T-helper 9 cell (primary cell): ENCODE data around the gene KCNJ1.

Experiments
- DNase-seq: peaks from one replicate; pipeline ENCODE4 v3.0.0-alpha.2; 2020

KCNJ1 gene

GRCh38 chr11:128901653-128902514, 34.8 kb upstream of the KCNJ1 start:
- DNase-seq, result no peak

GRCh38 chr11:128900468-128900867, 33.4 kb upstream of the KCNJ1 start:
- no peak for DNase-seq

GRCh38 chr11:128898580-128899344, 31.7 kb upstream of the KCNJ1 start:
- DNase-seq, result no peak

GRCh38 chr11:128897826-128898225, 30.7 kb upstream of the KCNJ1 start:
- no peak for DNase-seq

- DNase-seq, result no peak
Observed at GRCh38 chr11:128896356-128896755, 29.3 kb upstream of the KCNJ1 start.

GRCh38 chr11:128895526-128895925, 28.4 kb upstream of the KCNJ1 start:
- no peak for DNase-seq

GRCh38 chr11:128894685-128895084, 27.6 kb upstream of the KCNJ1 start:
- no peak for DNase-seq

- no peak for DNase-seq
Observed at GRCh38 chr11:128894286-128894681, 27.2 kb upstream of the KCNJ1 start.

GRCh38 chr11:128893578-128894285, 26.6 kb upstream of the KCNJ1 start:
- no peak for DNase-seq

- no peak for DNase-seq
Observed at GRCh38 chr11:128892866-128893565, 25.9 kb upstream of the KCNJ1 start.

- DNase-seq, result no peak
Observed at GRCh38 chr11:128891913-128892398, 24.9 kb upstream of the KCNJ1 start.

GRCh38 chr11:128890543-128891368, 23.7 kb upstream of the KCNJ1 start, which contains the start of gene KCNJ5:
KCNJ5 (plus strand) TSS chr11:128891356; CDS start chr11:128911274, 19,918 bp downstream.
- no peak for DNase-seq

GRCh38 chr11:128890216-128890542, 23.1 kb upstream of the KCNJ1 start:
- no peak for DNase-seq

GRCh38 chr11:128889657-128890213, 22.6 kb upstream of the KCNJ1 start:
- DNase-seq, result no peak

GRCh38 chr11:128888034-128888985, 21.2 kb upstream of the KCNJ1 start:
- no peak for DNase-seq

GRCh38 chr11:128886406-128887124, 19.5 kb upstream of the KCNJ1 start:
- DNase-seq, result no peak

- DNase-seq, result peak; percentile 29
Observed at GRCh38 chr11:128884703-128885338, 17.7 kb upstream of the KCNJ1 start.

GRCh38 chr11:128884054-128884453, 17.0 kb upstream of the KCNJ1 start:
- no peak for DNase-seq

- no peak for DNase-seq
Observed at GRCh38 chr11:128882451-128882850, 15.4 kb upstream of the KCNJ1 start.
